Thymus (tissue), 11 donors: Measurements from ENCODE around the gene R3HDM4. TPM values are rescaled to one million over a fixed set of nuclear protein-coding genes. Genes with fewer than 3 reads are reported as not detected.
"Not testable (repeated sequence)": the region's sequence is repeated elsewhere in the genome, so short reads cannot be mapped to it uniquely, and the experiment has no call there.

Experiments
- DNase-seq, 9 donors: peaks; one replicate each; pipeline ENCODE4 v3.0.0-alpha.2; 2013; ENCODE audit warnings: low spot score in 9 of 9, low read depth in 6 of 9, missing footprints in 1 of 9
- H3K27ac ChIP-seq, 2 donors: one replicate each; pipeline ENCODE4 v1.5.1; 2013; ENCODE audit warnings: control low read depth in 1 of 2, low read depth in 1 of 2, low read length in 1 of 2, mild to moderate bottlenecking in 1 of 2, moderate library complexity in 1 of 2
- H3K27me3 ChIP-seq, 2 donors: one replicate each; pipeline ENCODE4 v1.5.1; 2013; ENCODE audit warnings: low read length in 1 of 2; ENCODE audit not compliant: control insufficient read depth in 2 of 2, insufficient read depth in 1 of 2
- H3K36me3 ChIP-seq, 2 donors: one replicate each; pipeline ENCODE4 v1.5.1; 2013; ENCODE audit warnings: low read length in 1 of 2, mild to moderate bottlenecking in 1 of 2, moderate library complexity in 1 of 2; ENCODE audit not compliant: control insufficient read depth in 2 of 2, insufficient read depth in 2 of 2
- H3K4me1 ChIP-seq, 2 donors: one replicate each; pipeline ENCODE4 v1.5.1; 2013; ENCODE audit warnings: low read length in 2 of 2; ENCODE audit not compliant: control insufficient read depth in 2 of 2, insufficient read depth in 2 of 2
- H3K4me3 ChIP-seq, 2 donors: one replicate each; pipeline ENCODE4 v1.5.1; 2013; ENCODE audit warnings: low read length in 2 of 2, control low read depth in 1 of 2, mild to moderate bottlenecking in 1 of 2
- H3K9me3 ChIP-seq, 2 donors: one replicate each; pipeline ENCODE4 v1.5.1; 2013; ENCODE audit warnings: low read length in 1 of 2, mild to moderate bottlenecking in 1 of 2; ENCODE audit not compliant: control insufficient read depth in 2 of 2, insufficient read depth in 1 of 2
- WGBS: extraction: QIAGEN DNeasy Blood & Tissue Kit; methylation state at CpG from one replicate; pipeline ENCODE4 v1.1.7; 2013; 5-methylcytosine and 5-hydroxymethylcytosine counted together
- polyA plus RNA-seq: library from polyadenylated mRNA; stranded (reverse); fragments of 200-250 nt; gene quantifications from one replicate; pipeline ENCODE4 v1.2.3, GENCODE V29; 2013
- total RNA-seq: library from RNA; stranded (reverse); fragments of 120-200 nt; gene quantifications from one replicate; pipeline ENCODE4 v1.2.4, GENCODE V29; 2013
- donor health status: healthy.

R3HDM4 gene
- total and polyA plus RNA-seq, 2 donors: 25.7 to 102 TPM

GRCh38 chr19:850979-851335 lies 62.1 kb downstream of the R3HDM4 start:
- Histone ChIP-seq H3K36me3 (no peaks in the 10 kb centered on the region), H3K4me1 (no peaks in the 10 kb centered on the region), H3K27me3 (peaks cover 26 to 92% of the 10 kb centered on the region in 2 donors), H3K4me3 (no peak overlapping the region), H3K27ac (peak overlapping the region in 1 of 2 donors; percentile 42), H3K9me3 (no peaks in the 10 kb centered on the region)
- no peak for DNase-seq
- 66% methylated on average over 13 of the region's 13 CpGs for WGBS

GRCh38 chr19:850221-850978 lies 62.6 kb downstream of the R3HDM4 start:
- WGBS: 35% methylated on average over 28 of the region's 28 CpGs
- no peaks in the 10 kb centered on the region for H3K36me3 ChIP-seq
- no peaks in the 10 kb centered on the region for H3K4me1 ChIP-seq
- no peak overlapping the region for H3K27ac ChIP-seq
- H3K9me3 ChIP-seq: no peaks in the 10 kb centered on the region
- no peak overlapping the region for H3K4me3 ChIP-seq
- H3K27me3 ChIP-seq: peaks cover 29 to 93% of the 10 kb centered on the region in 2 donors
- DNase-seq: no peak

- not testable (repeated sequence) for H3K4me3 ChIP-seq, H3K36me3 ChIP-seq, DNase-seq, H3K27ac ChIP-seq, H3K4me1 ChIP-seq, H3K9me3 ChIP-seq
- 90% methylated on average over 8 of the region's 8 CpGs for WGBS
- H3K27me3 ChIP-seq: peaks cover 29 to 95% of the 10 kb centered on the region in 2 donors
Observed at GRCh38 chr19:849195-849594, 63.8 kb downstream of the R3HDM4 start.

- Histone ChIP-seq H3K4me3 (no peak overlapping the region), H3K27me3 (peaks cover 35 to 96% of the 10 kb centered on the region in 2 donors), H3K4me1 (no peaks in the 10 kb centered on the region), H3K36me3 (no peaks in the 10 kb centered on the region), H3K9me3 (peaks cover 0 to 7% of the 10 kb centered on the region in 2 donors), H3K27ac (no peak overlapping the region)
- DNase-seq: no peak
- WGBS: 58% methylated on average over 12 of the region's 12 CpGs
Observed at GRCh38 chr19:848386-848921, 64.6 kb downstream of the R3HDM4 start.

Other genes with a start within 250 kb of the R3HDM4 start
- gene FSTL3, start 236.8 kb downstream of the R3HDM4 start, total RNA-seq: 3.1 TPM
- 12.5 TPM for gene FSTL3, start 236.8 kb downstream of the R3HDM4 start, polyA plus RNA-seq
- gene PRSS57, start 217.8 kb downstream of the R3HDM4 start, total RNA-seq: 8.5 TPM
- 1.1 TPM for gene PRSS57, start 217.8 kb downstream of the R3HDM4 start, polyA plus RNA-seq
- gene PALM, start 204.3 kb downstream of the R3HDM4 start, total RNA-seq: 2.2 TPM
- gene PALM, start 204.3 kb downstream of the R3HDM4 start, polyA plus RNA-seq: 11.7 TPM
- gene MISP, start 162.1 kb downstream of the R3HDM4 start, total RNA-seq: 0.57 TPM
- gene MISP, start 162.1 kb downstream of the R3HDM4 start, polyA plus RNA-seq: 2.4 TPM
- gene PTBP1, start 115.8 kb downstream of the R3HDM4 start, total RNA-seq: 75.1 TPM
- 129 TPM for gene PTBP1, start 115.8 kb downstream of the R3HDM4 start, polyA plus RNA-seq
- 0.19 TPM for gene PLPPR3, start 91.3 kb downstream of the R3HDM4 start, total RNA-seq
- gene PLPPR3, start 91.3 kb downstream of the R3HDM4 start, polyA plus RNA-seq: 0.16 TPM
- 6.1 TPM for gene AZU1, start 85.4 kb downstream of the R3HDM4 start, total RNA-seq
- 5.7 TPM for gene AZU1, start 85.4 kb downstream of the R3HDM4 start, polyA plus RNA-seq
- 25.2 TPM for gene PRTN3, start 72.2 kb downstream of the R3HDM4 start, total RNA-seq
- gene PRTN3, start 72.2 kb downstream of the R3HDM4 start, polyA plus RNA-seq: 15.4 TPM
- gene ELANE, start 60.9 kb downstream of the R3HDM4 start, total RNA-seq: 7.7 TPM
- 11.2 TPM for gene ELANE, start 60.9 kb downstream of the R3HDM4 start, polyA plus RNA-seq
- gene CFD, start 53.6 kb downstream of the R3HDM4 start, total RNA-seq: 6.3 TPM
- gene CFD, start 53.6 kb downstream of the R3HDM4 start, polyA plus RNA-seq: 40.0 TPM
- gene MED16, start 20.0 kb downstream of the R3HDM4 start, total RNA-seq: 8.9 TPM
- gene MED16, start 20.0 kb downstream of the R3HDM4 start, polyA plus RNA-seq: 64.4 TPM
- gene RNU6-9, start 19.7 kb downstream of the R3HDM4 start, total RNA-seq: not detected
- not detected for gene RNU6-9, start 19.7 kb downstream of the R3HDM4 start, polyA plus RNA-seq
- gene KISS1R, start 4.1 kb upstream of the R3HDM4 start, total RNA-seq: 0.24 TPM
- gene KISS1R, start 4.1 kb upstream of the R3HDM4 start, polyA plus RNA-seq: 0.14 TPM
- 8.8 TPM for gene ARID3A, start 12.8 kb upstream of the R3HDM4 start, total RNA-seq
- 4.4 TPM for gene ARID3A, start 12.8 kb upstream of the R3HDM4 start, polyA plus RNA-seq
- gene WDR18, start 71.1 kb upstream of the R3HDM4 start, total RNA-seq: 34.0 TPM
- gene WDR18, start 71.1 kb upstream of the R3HDM4 start, polyA plus RNA-seq: 56.0 TPM
- gene GRIN3B, start 87.2 kb upstream of the R3HDM4 start, total RNA-seq: under 0.01 TPM
- 0.09 TPM for gene GRIN3B, start 87.2 kb upstream of the R3HDM4 start, polyA plus RNA-seq
- 73.1 TPM for gene TMEM259, start 107.9 kb upstream of the R3HDM4 start, total RNA-seq
- gene TMEM259, start 107.9 kb upstream of the R3HDM4 start, polyA plus RNA-seq: 359 TPM
- not detected for gene RNU6-2, start 108.3 kb upstream of the R3HDM4 start, total RNA-seq
- not detected for gene RNU6-2, start 108.3 kb upstream of the R3HDM4 start, polyA plus RNA-seq
- gene CNN2, start 113.4 kb upstream of the R3HDM4 start, total RNA-seq: 55.9 TPM
- gene CNN2, start 113.4 kb upstream of the R3HDM4 start, polyA plus RNA-seq: 127 TPM
- 23.4 TPM for gene ABCA7, start 126.9 kb upstream of the R3HDM4 start, total RNA-seq
- gene ABCA7, start 126.9 kb upstream of the R3HDM4 start, polyA plus RNA-seq: 315 TPM
- 118 TPM for gene ARHGAP45, start 153.9 kb upstream of the R3HDM4 start, total RNA-seq
- gene ARHGAP45, start 153.9 kb upstream of the R3HDM4 start, polyA plus RNA-seq: 295 TPM
- 79.0 TPM for gene POLR2E, start 182.2 kb upstream of the R3HDM4 start, total RNA-seq
- gene POLR2E, start 182.2 kb upstream of the R3HDM4 start, polyA plus RNA-seq: 84.0 TPM
- gene GPX4, start 190.8 kb upstream of the R3HDM4 start, total RNA-seq: 194 TPM
- gene GPX4, start 190.8 kb upstream of the R3HDM4 start, polyA plus RNA-seq: 546 TPM